Left ventricle myocardium inferior (tissue), 1 donor: ENCODE results near the gene ATP5PB. TPM values are rescaled to one million over a fixed set of nuclear protein-coding genes. Genes with fewer than 3 reads are reported as not detected.

Source experiments
- DNase-seq: peaks from one replicate; pipeline ENCODE4 v3.0.0-alpha.2; 2020
- H3K27ac ChIP-seq: fragments of 200-600 bp; replicated peaks from 2 replicates; pipeline ENCODE4 v1.8.0; 2021
- H3K27me3 ChIP-seq: fragments of 200-600 bp; 2 replicates; pipeline ENCODE4 v1.8.0; 2021; ENCODE audit warnings: low read depth
- H3K36me3 ChIP-seq: fragments of 200-600 bp; 2 replicates; pipeline ENCODE4 v1.8.0; 2021
- H3K4me1 ChIP-seq: fragments of 200-600 bp; 2 replicates; pipeline ENCODE4 v1.8.0; 2021
- H3K4me3 ChIP-seq: fragments of 200-600 bp; 2 replicates; pipeline ENCODE4 v1.8.0; 2021; ENCODE audit warnings: mild to moderate bottlenecking, moderate library complexity
- H3K9me3 ChIP-seq: fragments of 200-600 bp; replicated peaks from 2 replicates; pipeline ENCODE4 v1.8.0; 2021
- CTCF ChIP-seq: fragments of 200-600 bp; IDR thresholded peaks from 2 replicates; pipeline ENCODE4 v1.8.0; 2021; ENCODE audit warnings: antibody characterized with exemption, mild to moderate bottlenecking, borderline replicate concordance
- intact Hi-C: fragments of 100-400 bp; cut with micrococcal nuclease; formaldehyde crosslinking; loops from one replicate; pipeline ENCODE4 v1.11.0; 2022
- total RNA-seq: library from RNA; stranded (reverse); fragmentation: NEBNext Ultra II Directional; extraction: Animal tissue kit (Norgen Biotek cat#: 25700); gene quantifications from one replicate; pipeline ENCODE4 v1.2.1, GENCODE V29; 2021
- donor health status: DM: no; HTN: yes; CAD: no; lungs with severe emphysema.

The ATP5PB gene
- total RNA-seq, 1 donor from 2014 or later: 671 TPM

GRCh38 chr1:111454859-111455641, 5.8 kb downstream of the ATP5PB start:
- Histone ChIP-seq H3K9me3 (no peaks in the 10 kb centered on the region), H3K27ac (no peak overlapping the region), H3K4me3 (no peak overlapping the region), H3K27me3 (no peaks in the 10 kb centered on the region), H3K4me1 (peaks cover 84% of the 10 kb centered on the region), H3K36me3 (peaks cover 76% of the 10 kb centered on the region)
- no peak for DNase-seq
- intact Hi-C loops: no loop called here
- no peak for TF ChIP-seq CTCF

- Histone ChIP-seq H3K36me3 (peaks cover 78% of the 10 kb centered on the region), H3K4me1 (peaks cover 84% of the 10 kb centered on the region), H3K27me3 (no peaks in the 10 kb centered on the region), H3K4me3 (no peak overlapping the region), H3K27ac (no peak overlapping the region), H3K9me3 (no peaks in the 10 kb centered on the region)
- no peak for DNase-seq
- TF ChIP-seq CTCF: no peak
- intact Hi-C loops: no loop called here
These were observed 6.4 kb downstream of the ATP5PB start for GRCh38 chr1:111455642-111456031.

GRCh38 chr1:111461765-111462164, 12.5 kb downstream of the ATP5PB start:
- H3K27ac ChIP-seq: no peak overlapping the region
- H3K36me3 ChIP-seq: peaks cover 90% of the 10 kb centered on the region
- no peaks in the 10 kb centered on the region for H3K27me3 ChIP-seq
- no peak for TF ChIP-seq CTCF
- no peaks in the 10 kb centered on the region for H3K9me3 ChIP-seq
- no peak overlapping the region for H3K4me3 ChIP-seq
- no peak for DNase-seq
- peaks cover 52% of the 10 kb centered on the region for H3K4me1 ChIP-seq
- intact Hi-C loops: no loop called here

- TF ChIP-seq CTCF: no peak
- DNase-seq: no peak
- H3K4me3 ChIP-seq: no peak overlapping the region
- peaks cover 57% of the 10 kb centered on the region for H3K4me1 ChIP-seq
- peak overlapping the region; percentile 9 for H3K27ac ChIP-seq
- H3K9me3 ChIP-seq: no peaks in the 10 kb centered on the region
- intact Hi-C loops: no loop called here
- peaks cover 90% of the 10 kb centered on the region for H3K36me3 ChIP-seq
- no peaks in the 10 kb centered on the region for H3K27me3 ChIP-seq
These were observed 13.2 kb downstream of the ATP5PB start for GRCh38 chr1:111462370-111463028.

DNA sequence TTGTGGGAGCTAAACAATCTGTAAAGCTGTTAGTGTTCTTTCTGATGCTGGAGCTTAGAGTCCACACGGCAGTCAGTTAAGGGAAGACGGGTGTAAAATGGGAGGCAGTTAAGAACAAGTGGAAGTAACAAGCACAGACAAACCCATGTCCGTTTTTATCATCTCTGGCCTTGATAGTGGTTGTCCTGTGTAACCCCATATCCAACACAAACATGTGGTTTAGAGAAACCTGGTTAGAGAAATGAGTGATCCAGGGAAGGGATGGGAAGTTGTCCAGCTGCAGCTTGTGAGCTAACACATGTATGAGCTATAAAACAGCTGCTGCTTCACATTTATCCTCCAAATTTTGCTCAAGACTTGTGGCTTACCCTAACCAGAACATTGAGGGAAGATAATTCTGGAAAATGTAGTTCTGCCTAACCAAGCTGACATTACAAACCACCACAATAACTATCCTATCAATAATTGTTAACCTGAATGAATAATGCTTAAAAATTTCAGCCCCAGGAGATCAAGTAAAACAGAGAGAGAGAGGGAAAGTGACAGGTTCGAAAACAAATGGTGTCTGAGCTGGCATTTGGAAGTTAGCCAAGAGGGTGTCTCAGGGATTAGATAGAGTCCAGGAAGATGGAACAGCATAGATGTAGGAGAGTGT, 13.9 kb downstream of the ATP5PB start:
- intact Hi-C loops: no loop called here
- Histone ChIP-seq H3K36me3 (peaks cover 90% of the 10 kb centered on the region), H3K9me3 (no peaks in the 10 kb centered on the region), H3K27ac (peak overlapping the region; percentile 9), H3K4me3 (no peak overlapping the region), H3K4me1 (peaks cover 57% of the 10 kb centered on the region), H3K27me3 (no peaks in the 10 kb centered on the region)
- DNase-seq: no peak
- TF ChIP-seq CTCF: no peak
